CD4-positive, alpha-beta T cell (primary cell): ENCODE data around the gene IQGAP2. TPM values are rescaled to one million over a fixed set of nuclear protein-coding genes. Genes with fewer than 3 reads are reported as not detected.

ENCODE experiments used
- ATAC-seq: fragments of 200-7000 bp; cut with Tn5 transposase; one replicate; pipeline ENCODE4 v1.10.0; 2022; ENCODE audit warnings: mild to moderate bottlenecking; ENCODE audit not compliant: poor library complexity
- CTCF ChIA-PET: fragments of 350-600 bp; sonication (Branson Sonifier 250); formaldehyde crosslinking; loops from one replicate; lab custom pipeline; 2021; ENCODE audit warnings: antibody characterized with exemption, inconsistent platforms; lab: Charles Lee
- POLR2A ChIA-PET: fragments of 350-600 bp; sonication (Branson Sonifier 250); formaldehyde crosslinking; loops from one replicate; lab custom pipeline; 2021; ENCODE audit warnings: antibody characterized with exemption, inconsistent platforms; lab: Charles Lee
- DNase-seq, 14 experiments: peaks; one replicate each; pipeline ENCODE4 v3.0.0-alpha.2; 2013 to 2020; ENCODE audit warnings: mixed read lengths in 2 of 14
- H3K27ac ChIP-seq, 2 donors: one replicate each; pipeline versions ENCODE4 v1.5.1 to v1.7.0; 2013; ENCODE audit warnings: low read length in 2 of 2, low read depth in 1 of 2, mild to moderate bottlenecking in 1 of 2
- H3K27me3 ChIP-seq, 2 experiments: 1 replicate in 1 of 2; 2 replicates in 1 of 2; pipeline versions ENCODE4 v1.6.1 to v1.7.0; 2013; ENCODE audit warnings: low read length in 2 of 2, control low read depth in 1 of 2, mild to moderate bottlenecking in 1 of 2, moderate library complexity in 1 of 2; ENCODE audit not compliant: insufficient read depth in 2 of 2, control insufficient read depth in 1 of 2
- H3K36me3 ChIP-seq: one replicate; pipeline ENCODE4 v1.6.1; 2013; ENCODE audit warnings: low read length, control low read depth; ENCODE audit not compliant: insufficient read depth
- H3K4me1 ChIP-seq: one replicate; pipeline ENCODE4 v1.6.1; 2013; ENCODE audit warnings: low read length, control low read depth; ENCODE audit not compliant: insufficient read depth
- H3K4me3 ChIP-seq: one replicate; pipeline ENCODE4 v1.5.1; 2013; ENCODE audit warnings: mild to moderate bottlenecking, low read length, moderate library complexity
- H3K9me3 ChIP-seq, 2 experiments: 1 replicate in 1 of 2; 2 replicates in 1 of 2; pipeline versions ENCODE4 v1.6.1 to v1.7.0; 2013; ENCODE audit warnings: low read length in 2 of 2, mild to moderate bottlenecking in 2 of 2, control low read depth in 1 of 2, moderate library complexity in 1 of 2; ENCODE audit not compliant: control insufficient read depth in 1 of 2, insufficient read depth in 1 of 2
- H3K27ac Mint-ChIP-seq: one replicate; pipeline ENCODE4 v1.8.0; 2020; ENCODE audit warnings: mixed read lengths
- H3K27me3 Mint-ChIP-seq: one replicate; pipeline ENCODE4 v1.8.0; 2021; ENCODE audit warnings: mixed read lengths
- H3K36me3 Mint-ChIP-seq: one replicate; pipeline ENCODE4 v1.8.0; 2021; ENCODE audit warnings: low read depth, mixed read lengths
- H3K4me1 Mint-ChIP-seq: one replicate; pipeline ENCODE4 v1.8.0; 2021; ENCODE audit warnings: low read depth, mixed read lengths
- H3K4me3 Mint-ChIP-seq: one replicate; pipeline ENCODE4 v1.8.0; 2020; ENCODE audit warnings: mild to moderate bottlenecking, mixed read lengths
- H3K9me3 Mint-ChIP-seq: one replicate; pipeline ENCODE4 v1.8.0; 2020; ENCODE audit warnings: mixed read lengths
- intact Hi-C, 2 experiments: fragments of 100-400 bp; cut with DNase I in 1 of 2; cut with micrococcal nuclease in 1 of 2; formaldehyde crosslinking; loops; one replicate each; pipeline versions ENCODE4 v1.15.1 to v1.9.0; 2023 to 2025; cut with DNase I, micrococcal nuclease
- total RNA-seq, 174 experiments: library from RNA in 2 of 174; stranded (reverse) in 2 of 174; gene quantifications; one replicate each; pipeline ENCODE4 v1.2.3 and lab custom pipeline; 2021 to 2026
- TF ChIP-seq, protein P1 (sequence below): fragments of 200-600 bp; IDR thresholded peaks from one replicate; pipeline ENCODE4 v1.8.0; 2022; ENCODE audit warnings: antibody characterized with exemption, mild to moderate bottlenecking

The IQGAP2 gene
- total RNA-seq, 2 experiments from 2014 or later, result 58.8 TPM

DNA sequence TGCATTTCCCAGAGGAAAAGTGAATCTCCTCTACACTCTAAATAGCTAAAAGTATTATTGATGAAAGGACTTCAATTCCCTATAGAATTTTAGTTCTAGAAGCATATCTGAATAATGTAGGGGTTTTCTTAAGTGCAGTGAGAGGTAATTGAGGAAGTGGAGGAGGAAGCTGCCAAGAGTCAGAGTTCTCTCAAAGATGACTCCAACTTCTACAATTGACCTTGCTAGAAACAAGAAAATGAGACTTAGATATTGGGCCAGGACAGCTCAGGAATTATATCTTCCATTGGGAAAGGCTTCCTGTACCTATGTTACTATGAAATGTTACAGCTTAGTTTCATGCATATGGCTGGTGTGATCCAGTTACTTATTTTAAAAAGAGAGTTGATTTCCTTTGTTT, 302.5 kb downstream of the IQGAP2 start:
- TF ChIP-seq, protein P1, sequence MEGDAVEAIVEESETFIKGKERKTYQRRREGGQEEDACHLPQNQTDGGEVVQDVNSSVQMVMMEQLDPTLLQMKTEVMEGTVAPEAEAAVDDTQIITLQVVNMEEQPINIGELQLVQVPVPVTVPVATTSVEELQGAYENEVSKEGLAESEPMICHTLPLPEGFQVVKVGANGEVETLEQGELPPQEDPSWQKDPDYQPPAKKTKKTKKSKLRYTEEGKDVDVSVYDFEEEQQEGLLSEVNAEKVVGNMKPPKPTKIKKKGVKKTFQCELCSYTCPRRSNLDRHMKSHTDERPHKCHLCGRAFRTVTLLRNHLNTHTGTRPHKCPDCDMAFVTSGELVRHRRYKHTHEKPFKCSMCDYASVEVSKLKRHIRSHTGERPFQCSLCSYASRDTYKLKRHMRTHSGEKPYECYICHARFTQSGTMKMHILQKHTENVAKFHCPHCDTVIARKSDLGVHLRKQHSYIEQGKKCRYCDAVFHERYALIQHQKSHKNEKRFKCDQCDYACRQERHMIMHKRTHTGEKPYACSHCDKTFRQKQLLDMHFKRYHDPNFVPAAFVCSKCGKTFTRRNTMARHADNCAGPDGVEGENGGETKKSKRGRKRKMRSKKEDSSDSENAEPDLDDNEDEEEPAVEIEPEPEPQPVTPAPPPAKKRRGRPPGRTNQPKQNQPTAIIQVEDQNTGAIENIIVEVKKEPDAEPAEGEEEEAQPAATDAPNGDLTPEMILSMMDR, result no peak
- DNase-seq (peak in 1 of 14 experiments; percentile 4), ATAC-seq (no peak)
- no peaks in the 10 kb centered on the region for H3K4me1 ChIP-seq
- intact Hi-C loops, result no loop called here
- Mint-ChIP-seq H3K27ac (no peak overlapping the region), H3K4me1 (no peaks in the 10 kb centered on the region), H3K4me3 (no peak overlapping the region), H3K36me3 (peaks cover 58% of the 10 kb centered on the region), H3K9me3 (no peaks in the 10 kb centered on the region), H3K27me3 (no peaks in the 10 kb centered on the region)
- ChIA-PET POLR2A (interaction anchor here (0.8 to 1.2 kb wide), 2 partner anchors 9 to 11 kb away, joined by 3 read pairs; no protein-coding TSS in a partner anchor), CTCF (interaction anchor here (1.0 to 2.5 kb wide), 2 partner anchors 27 to 69 kb away, joined by 4 to 12 read pairs; no protein-coding TSS in a partner anchor)
- H3K27me3 ChIP-seq, result no peaks in the 10 kb centered on the region
- peaks cover 57% of the 10 kb centered on the region for H3K36me3 ChIP-seq
- no peak overlapping the region for H3K4me3 ChIP-seq
- no peaks in the 10 kb centered on the region for H3K9me3 ChIP-seq
- no peak overlapping the region for H3K27ac ChIP-seq

DNA sequence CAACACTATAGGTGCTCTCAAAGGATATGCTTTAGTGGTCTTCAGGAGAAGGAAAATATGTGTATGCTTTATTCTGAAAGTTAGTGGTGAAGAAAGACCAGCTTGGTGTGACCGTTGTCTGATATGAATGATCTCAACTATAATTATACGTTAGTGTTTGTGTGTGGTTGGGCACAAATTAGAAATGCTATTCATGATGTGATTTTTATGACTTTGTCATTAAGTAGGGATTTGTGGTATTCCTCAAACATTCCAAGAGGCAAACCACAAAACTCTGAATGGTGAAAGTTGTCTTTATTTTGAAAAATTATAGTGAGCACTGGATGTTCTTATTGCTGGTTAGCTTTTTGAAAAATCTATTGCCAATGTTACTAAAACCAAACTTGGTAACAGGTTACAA, 306.7 kb downstream of the IQGAP2 start:
- Histone ChIP-seq H3K36me3 (peaks cover 22% of the 10 kb centered on the region), H3K27ac (no peak overlapping the region), H3K9me3 (no peaks in the 10 kb centered on the region), H3K4me1 (peaks cover 5% of the 10 kb centered on the region), H3K4me3 (no peak overlapping the region), H3K27me3 (peaks cover 2 to 3% of the 10 kb centered on the region in 2 experiments)
- DNase-seq (no peak), ATAC-seq (no peak)
- Mint-ChIP-seq H3K9me3 (no peaks in the 10 kb centered on the region), H3K4me3 (no peak overlapping the region), H3K4me1 (peaks cover 8% of the 10 kb centered on the region), H3K36me3 (peaks cover 30% of the 10 kb centered on the region), H3K27ac (no peak overlapping the region), H3K27me3 (peaks cover 14% of the 10 kb centered on the region)
- ChIA-PET CTCF (interaction anchor here (0.9 kb wide), 1 partner anchor 12 kb away, joined by 3 read pairs; no protein-coding TSS in a partner anchor), POLR2A (interaction anchor here (1.4 kb wide), 1 partner anchor 65 kb away, joined by 4 read pairs; no protein-coding TSS in a partner anchor)
- TF ChIP-seq, protein P1, result no peak
- intact Hi-C loops, result no loop called here

DNA sequence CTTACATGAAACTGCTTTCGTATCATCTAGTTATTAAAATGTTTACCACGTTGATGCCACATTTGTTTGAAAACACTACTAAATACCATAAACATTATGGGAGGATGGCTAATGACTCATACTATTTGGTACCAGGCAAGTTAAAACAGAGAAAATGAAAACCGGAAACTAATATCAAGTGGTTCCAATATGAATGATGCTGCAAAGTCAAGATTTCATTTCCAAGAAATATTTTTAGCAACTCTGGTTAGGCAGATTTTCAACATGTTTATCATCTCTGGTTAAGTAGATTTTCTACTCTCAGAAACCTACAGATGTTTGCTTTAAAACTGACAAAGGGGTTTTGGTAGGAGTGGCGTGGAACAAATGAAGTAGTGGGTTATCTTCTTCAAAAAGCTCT, 307.9 kb downstream of the IQGAP2 start:
- Mint-ChIP-seq H3K4me3 (no peak overlapping the region), H3K36me3 (peaks cover 17% of the 10 kb centered on the region), H3K4me1 (peaks cover 11% of the 10 kb centered on the region), H3K27ac (no peak overlapping the region), H3K9me3 (no peaks in the 10 kb centered on the region), H3K27me3 (peaks cover 24% of the 10 kb centered on the region)
- Histone ChIP-seq H3K27ac (no peak overlapping the region), H3K27me3 (peaks cover 9 to 10% of the 10 kb centered on the region in 2 experiments), H3K4me1 (peaks cover 14% of the 10 kb centered on the region), H3K4me3 (no peak overlapping the region), H3K36me3 (peaks cover 15% of the 10 kb centered on the region), H3K9me3 (peaks cover 0 to 3% of the 10 kb centered on the region in 2 experiments)
- TF ChIP-seq, protein P1, result no peak
- ChIA-PET POLR2A (no interaction called here), CTCF (no interaction called here)
- ATAC-seq (no peak), DNase-seq (no peak)
- intact Hi-C loops, result no loop called here
